ENCODE results near the gene ZBTB49.

The ZBTB49 gene

DNA sequence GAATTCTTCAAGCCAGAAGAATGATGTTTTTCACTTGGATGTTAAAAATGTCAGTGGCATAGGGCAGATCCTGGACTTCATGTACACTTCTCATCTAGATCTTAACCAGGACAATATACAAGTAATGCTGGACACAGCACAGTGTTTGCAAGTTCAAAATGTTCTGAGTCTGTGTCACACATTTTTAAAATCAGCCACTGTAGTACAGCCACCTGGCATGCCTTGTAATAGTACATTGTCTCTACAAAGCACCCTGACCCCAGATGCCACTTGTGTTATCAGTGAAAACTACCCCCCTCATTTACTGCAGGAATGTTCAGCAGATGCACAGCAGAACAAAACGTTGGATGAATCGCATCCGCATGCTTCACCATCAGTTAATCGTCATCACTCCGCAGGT is 11.9 kb downstream of the ZBTB49 start:
- H3K27ac ChIP-seq: no peak overlapping the region
- no peak for TF ChIP-seq ZFX (IDR thresholded peaks at IDR 0.05; ENCODE audit: borderline replicate concordance)
- TF ChIP-seq, protein P1, sequence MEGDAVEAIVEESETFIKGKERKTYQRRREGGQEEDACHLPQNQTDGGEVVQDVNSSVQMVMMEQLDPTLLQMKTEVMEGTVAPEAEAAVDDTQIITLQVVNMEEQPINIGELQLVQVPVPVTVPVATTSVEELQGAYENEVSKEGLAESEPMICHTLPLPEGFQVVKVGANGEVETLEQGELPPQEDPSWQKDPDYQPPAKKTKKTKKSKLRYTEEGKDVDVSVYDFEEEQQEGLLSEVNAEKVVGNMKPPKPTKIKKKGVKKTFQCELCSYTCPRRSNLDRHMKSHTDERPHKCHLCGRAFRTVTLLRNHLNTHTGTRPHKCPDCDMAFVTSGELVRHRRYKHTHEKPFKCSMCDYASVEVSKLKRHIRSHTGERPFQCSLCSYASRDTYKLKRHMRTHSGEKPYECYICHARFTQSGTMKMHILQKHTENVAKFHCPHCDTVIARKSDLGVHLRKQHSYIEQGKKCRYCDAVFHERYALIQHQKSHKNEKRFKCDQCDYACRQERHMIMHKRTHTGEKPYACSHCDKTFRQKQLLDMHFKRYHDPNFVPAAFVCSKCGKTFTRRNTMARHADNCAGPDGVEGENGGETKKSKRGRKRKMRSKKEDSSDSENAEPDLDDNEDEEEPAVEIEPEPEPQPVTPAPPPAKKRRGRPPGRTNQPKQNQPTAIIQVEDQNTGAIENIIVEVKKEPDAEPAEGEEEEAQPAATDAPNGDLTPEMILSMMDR (IDR thresholded peaks at IDR 0.05): no peak

DNA sequence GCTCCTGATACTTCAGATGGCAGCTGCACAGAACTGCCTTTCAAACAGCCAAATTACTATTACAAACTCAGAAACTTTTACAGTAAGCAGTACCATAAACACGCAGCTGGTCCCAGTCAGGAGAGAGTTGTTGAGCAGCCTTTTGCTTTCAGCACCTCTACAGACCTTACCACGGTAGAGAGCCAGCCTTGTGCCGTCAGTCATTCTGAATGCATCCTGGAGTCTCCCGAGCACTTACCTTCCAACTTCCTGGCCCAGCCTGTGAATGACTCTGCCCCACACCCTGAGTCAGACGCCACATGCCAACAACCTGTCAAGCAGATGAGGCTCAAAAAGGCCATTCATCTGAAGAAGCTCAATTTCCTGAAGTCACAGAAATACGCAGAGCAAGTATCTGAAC is 12.4 kb downstream of the ZBTB49 start:
- no peak overlapping the region for H3K27ac ChIP-seq
- no peak for TF ChIP-seq ZFX (IDR thresholded peaks at IDR 0.05; ENCODE audit: borderline replicate concordance)
- TF ChIP-seq, protein P1 (IDR thresholded peaks at IDR 0.05): no peak

DNA sequence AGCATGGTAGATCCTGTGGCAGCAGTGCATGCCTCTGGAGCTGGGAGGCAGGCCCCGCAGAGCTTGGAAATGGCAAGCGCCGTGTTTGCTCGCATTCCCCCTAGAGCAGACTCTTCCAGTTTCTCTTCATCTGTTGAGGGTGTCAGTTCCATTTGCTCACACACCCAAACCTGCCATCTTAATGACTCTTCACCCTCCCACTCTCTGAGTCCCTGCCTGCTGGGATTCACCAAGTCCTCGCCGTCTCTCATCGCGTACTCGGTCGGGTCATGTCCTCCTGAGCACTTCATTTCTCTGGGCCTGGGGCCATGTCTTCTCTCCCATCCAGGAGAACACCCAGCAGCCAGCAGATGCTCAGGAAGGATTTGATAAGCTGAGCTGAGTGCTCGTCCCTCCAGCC is 16.9 kb downstream of the ZBTB49 start:
- no peak overlapping the region for H3K27ac ChIP-seq
- no peak for TF ChIP-seq ZFX (IDR thresholded peaks at IDR 0.05; ENCODE audit: borderline replicate concordance)
- TF ChIP-seq, protein P1 (IDR thresholded peaks at IDR 0.05): no peak

DNA sequence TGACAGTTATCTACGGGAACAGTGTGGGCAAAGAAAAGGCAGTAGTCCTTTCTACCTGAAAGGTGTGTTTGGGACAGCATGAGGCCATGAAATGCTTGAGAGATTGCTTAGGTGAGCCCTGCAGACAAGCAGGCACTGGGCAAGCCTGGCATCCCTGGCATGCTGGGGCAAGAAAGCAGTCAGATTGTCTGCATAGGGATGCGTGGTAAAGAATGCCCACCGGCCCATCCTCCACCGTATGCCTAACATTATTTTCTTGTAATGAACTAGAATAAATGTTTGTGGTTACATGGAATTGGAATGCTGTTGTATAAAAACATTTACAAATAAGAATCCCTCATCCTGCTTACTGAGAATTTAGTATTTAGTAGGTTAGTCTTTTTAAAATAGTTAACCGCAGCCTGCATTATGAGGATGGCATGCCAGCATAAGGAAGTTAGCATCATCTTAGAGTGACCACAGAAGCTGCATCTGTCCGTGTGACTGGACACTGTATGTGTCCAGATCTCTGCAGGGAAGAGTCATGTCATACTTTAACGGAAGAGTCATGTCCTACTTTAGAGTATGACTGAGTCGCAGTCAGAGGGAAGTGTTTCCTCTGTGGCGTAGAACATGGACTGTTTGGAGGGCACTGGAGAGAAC is 18.9 kb downstream of the ZBTB49 start:
- TF ChIP-seq, protein P1 (IDR thresholded peaks at IDR 0.05): no peak
- TF ChIP-seq ZFX (IDR thresholded peaks at IDR 0.05; ENCODE audit: borderline replicate concordance): no peak
- no peak overlapping the region for H3K27ac ChIP-seq

DNA sequence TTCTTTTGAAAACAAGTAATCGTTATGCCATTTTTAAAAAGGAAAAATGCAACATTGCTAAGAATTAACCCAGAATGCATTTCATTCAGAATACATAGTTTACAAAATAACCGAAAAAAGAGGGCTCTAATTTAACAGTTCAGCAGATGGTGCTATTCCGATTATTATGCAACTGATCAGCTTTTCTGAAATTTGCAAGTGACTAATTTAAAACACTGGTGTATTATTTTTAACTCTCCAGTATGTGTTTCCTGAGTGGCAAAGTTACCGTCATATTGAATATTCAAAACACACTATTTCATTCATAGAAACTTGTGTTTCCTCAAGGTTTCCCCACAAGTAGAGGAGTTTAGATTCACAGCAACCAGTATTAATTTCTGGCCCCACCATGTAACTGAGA is 21.1 kb downstream of the ZBTB49 start:
- TF ChIP-seq ZFX (IDR thresholded peaks at IDR 0.05; ENCODE audit: borderline replicate concordance): no peak
- TF ChIP-seq, protein P1 (IDR thresholded peaks at IDR 0.05): no peak
- no peak overlapping the region for H3K27ac ChIP-seq

DNA sequence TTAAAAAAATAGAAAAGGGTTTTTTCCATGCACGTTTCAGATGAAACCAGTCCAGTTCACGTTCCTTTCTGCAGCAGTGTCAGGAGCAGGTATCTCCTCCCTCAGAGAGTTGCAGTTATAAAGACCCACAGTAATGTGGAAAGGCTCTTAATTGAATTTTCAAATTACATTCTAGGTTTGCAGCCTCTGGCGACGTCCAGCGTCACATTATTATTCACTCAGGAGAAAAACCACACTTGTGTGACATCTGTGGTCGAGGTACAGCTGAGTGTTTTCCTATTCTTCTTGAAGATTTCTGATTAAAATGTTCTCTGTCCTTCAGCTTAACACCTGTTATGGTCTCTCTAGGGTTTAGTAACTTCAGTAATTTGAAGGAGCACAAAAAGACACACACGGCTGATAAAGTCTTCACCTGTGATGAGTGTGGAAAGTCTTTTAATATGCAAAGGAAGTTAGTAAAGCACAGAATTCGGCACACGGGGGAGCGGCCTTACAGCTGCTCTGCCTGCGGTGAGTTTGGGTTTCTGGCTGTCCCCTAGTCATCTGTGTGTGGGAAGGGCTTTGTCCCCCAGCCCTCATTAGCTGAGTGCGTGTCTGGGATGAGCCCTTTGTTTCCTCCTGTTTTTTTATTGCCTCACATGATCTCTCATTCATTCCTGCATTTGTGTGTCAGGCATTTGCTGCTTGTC is 25.6 kb downstream of the ZBTB49 start:
- TF ChIP-seq, protein P1 (IDR thresholded peaks at IDR 0.05): no peak
- TF ChIP-seq ZFX (IDR thresholded peaks at IDR 0.05; ENCODE audit: borderline replicate concordance): no peak
- no peak overlapping the region for H3K27ac ChIP-seq

DNA sequence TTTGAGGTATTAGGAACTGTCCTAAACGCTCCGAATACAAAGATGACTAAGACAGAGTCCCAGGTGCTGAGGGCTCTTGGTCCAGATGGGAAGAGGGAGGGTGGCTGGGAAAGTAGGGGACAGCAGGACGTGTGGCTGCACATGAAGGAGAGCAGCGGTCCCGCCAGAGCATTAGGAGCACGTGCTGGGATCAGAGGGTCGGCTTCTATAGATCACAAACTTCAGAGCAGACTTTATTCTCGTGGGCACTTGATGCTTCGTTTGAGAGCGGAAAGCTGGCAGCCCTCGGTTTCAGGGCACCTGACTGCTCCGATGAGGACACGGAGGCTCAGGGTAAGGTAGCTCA is 26.1 kb downstream of the ZBTB49 start:
- H3K27ac ChIP-seq: no peak overlapping the region

More for the DNA sequence above, 26.1 kb downstream of the ZBTB49 start:
- TF ChIP-seq, protein P1 (IDR thresholded peaks at IDR 0.05): no peak
- TF ChIP-seq ZFX (IDR thresholded peaks at IDR 0.05; ENCODE audit: borderline replicate concordance): no peak

Measured in 22Rv1 (cell line).